Endothelial cell of umbilical vein (primary cell): ENCODE measurements around the gene SETBP1.

ENCODE experiments used
- CTCF ChIP-seq, 2 donors: IDR thresholded peaks; 1 replicate in 1 of 2; 2 replicates in 1 of 2; pipeline ENCODE4 v1.5.1; 2011; ENCODE audit warnings: low read length in 2 of 2, mild to moderate bottlenecking in 2 of 2, moderate library complexity in 2 of 2, control low read depth in 1 of 2, inconsistent platforms in 1 of 2, low read depth in 1 of 2; ENCODE audit not compliant: insufficient read depth in 1 of 2; ENCODE audit errors: extremely low read depth in 1 of 2
- EZH2 ChIP-seq: IDR thresholded peaks from 2 replicates; pipeline ENCODE4 v1.6.1; 2012; ENCODE audit warnings: borderline replicate concordance, low read depth, mild to moderate bottlenecking, moderate library complexity, low read length, inconsistent platforms; ENCODE audit not compliant: severe bottlenecking
- GATA2 ChIP-seq: IDR thresholded peaks from 2 replicates; pipeline ENCODE4 v1.7.0; 2011; ENCODE audit warnings: low read depth, mild to moderate bottlenecking, moderate library complexity, mixed read lengths, low read length; ENCODE audit not compliant: insufficient read length, insufficient read depth
- JUN ChIP-seq: IDR thresholded peaks from 2 replicates; pipeline ENCODE4 v1.6.1; 2011; ENCODE audit warnings: borderline replicate concordance, low read depth; ENCODE audit not compliant: insufficient read length, insufficient read depth
- MAX ChIP-seq: IDR thresholded peaks from 2 replicates; pipeline ENCODE4 v1.6.1; 2011; ENCODE audit not compliant: insufficient read depth, insufficient read length
- MYC ChIP-seq: IDR thresholded peaks from one replicate; pipeline ENCODE4 v1.6.1; 2011; ENCODE audit warnings: mild to moderate bottlenecking, low read depth, low read length
- POLR2A ChIP-seq: IDR thresholded peaks from 2 replicates; pipeline ENCODE4 v1.6.1; 2012; ENCODE audit warnings: low read depth, mild to moderate bottlenecking, control low read depth, low read length
- POLR2AphosphoS5 ChIP-seq: IDR thresholded peaks from 2 replicates; pipeline ENCODE4 v1.6.1; 2012; ENCODE audit warnings: low read depth, mild to moderate bottlenecking, control low read depth, low read length, moderate library complexity; ENCODE audit not compliant: insufficient read depth

- TF ChIP-seq CTCF (IDR thresholded peaks at IDR 0.05; ENCODE audit: extremely low read depth in 1 of 2, insufficient read depth in 1 of 2, low read depth in 1 of 2, low read length in 2 of 2): no peak
- TF ChIP-seq MAX: no peak
- TF ChIP-seq MYC: no peak
- TF ChIP-seq EZH2: no peak
- TF ChIP-seq POLR2A: no peak
- no peak for TF ChIP-seq POLR2AphosphoS5
- no peak for TF ChIP-seq JUN
- TF ChIP-seq GATA2: no peak
Measured at GRCh38 chr18:44846450-44846849, 165.8 kb downstream of the SETBP1 start.
